PC-9 (cell line): ENCODE data around the gene UBE2H. TPM values are rescaled to one million over a fixed set of nuclear protein-coding genes. Genes with fewer than 3 reads are reported as not detected.

Experiments used
- BruUV-seq: library from RNA; stranded (reverse); fragments of 400-500 nt; replicated peaks from 2 replicates; lab custom pipeline; 2021; lab: Mats Ljungman, UMichigan
- CTCF ChIA-PET: fragments of 300-600 bp; sonication (Branson Sonifier 250); formaldehyde crosslinking; loops from one replicate; lab custom pipeline; 2022; ENCODE audit warnings: antibody characterized with exemption; lab: Charles Lee
- POLR2A ChIA-PET: fragments of 300-600 bp; sonication (Branson Sonifier 250); formaldehyde crosslinking; loops from one replicate; lab custom pipeline; 2022; ENCODE audit warnings: antibody characterized with exemption; ENCODE audit not compliant: unreplicated experiment; lab: Charles Lee
- DNase-seq, 2 experiments: peaks; one replicate each; pipeline versions ENCODE4 v3.0.0 to v3.0.0-alpha.2; 2015 to 2022; ENCODE audit warnings: mixed read lengths in 1 of 2
- H2AFZ ChIP-seq: fragments of 200-600 bp; sonication (generic); 2 replicates; pipeline ENCODE4 v1.8.1; 2017; ENCODE audit warnings: antibody characterized with exemption
- H3F3A ChIP-seq: fragments of 200-600 bp; sonication (generic); 2 replicates; pipeline ENCODE4 v1.8.1; 2017; ENCODE audit warnings: antibody characterized with exemption, mild to moderate bottlenecking, low read depth; ENCODE audit not compliant: insufficient read depth
- H3K27ac ChIP-seq: fragments of 200-600 bp; sonication (generic); 2 replicates; pipeline ENCODE4 v1.6.1; 2016; ENCODE audit warnings: mixed run types
- H3K27me3 ChIP-seq: fragments of 200-600 bp; sonication (generic); 2 replicates; pipeline ENCODE4 v1.6.1; 2016; ENCODE audit warnings: low read depth, mixed run types; ENCODE audit not compliant: insufficient read depth
- H3K36me3 ChIP-seq: fragments of 200-600 bp; sonication (generic); 2 replicates; pipeline ENCODE4 v1.6.1; 2016; ENCODE audit warnings: low read depth, mixed run types
- H3K4me1 ChIP-seq: fragments of 200-600 bp; sonication (generic); replicated peaks from 2 replicates; pipeline ENCODE4 v1.6.1; 2016; ENCODE audit warnings: mixed run types; ENCODE audit not compliant: insufficient read depth
- H3K4me2 ChIP-seq: fragments of 200-600 bp; sonication (generic); 2 replicates; pipeline ENCODE4 v1.6.1; 2017; ENCODE audit warnings: mixed run types
- H3K4me3 ChIP-seq: fragments of 200-600 bp; sonication (generic); 2 replicates; pipeline ENCODE4 v1.6.1; 2016; ENCODE audit warnings: mixed run types
- H3K79me2 ChIP-seq: fragments of 200-600 bp; sonication (generic); 2 replicates; pipeline ENCODE4 v1.6.1; 2017; ENCODE audit warnings: low read depth, mixed run types
- H3K9me2 ChIP-seq: fragments of 200-600 bp; sonication (generic); 2 replicates; pipeline ENCODE4 v1.8.1; 2017; ENCODE audit warnings: mild to moderate bottlenecking; ENCODE audit not compliant: insufficient read depth
- H3K9me3 ChIP-seq: fragments of 200-600 bp; sonication (generic); 2 replicates; pipeline ENCODE4 v1.8.1; 2016; ENCODE audit warnings: low read depth; ENCODE audit not compliant: insufficient read depth
- H4K20me1 ChIP-seq: fragments of 200-600 bp; sonication (generic); 2 replicates; pipeline ENCODE4 v1.8.1; 2017; ENCODE audit not compliant: insufficient read depth
- CTCF ChIP-seq: fragments of 200-600 bp; sonication (generic); conservative IDR thresholded peaks from 2 replicates; pipeline ENCODE4 v1.6.1; 2017; ENCODE audit warnings: mixed run types, antibody characterized with exemption, mild to moderate bottlenecking, moderate library complexity
- EZH2 ChIP-seq: fragments of 200-600 bp; sonication (generic); IDR thresholded peaks from 2 replicates; pipeline ENCODE4 v1.8.0; 2017; ENCODE audit warnings: antibody characterized with exemption, low read depth
- intact Hi-C: fragments of 100-400 bp; cut with micrococcal nuclease; formaldehyde crosslinking; loops from one replicate; pipeline ENCODE4 v1.10.0; 2022; ENCODE audit not compliant: unreplicated experiment
- total RNA-seq: library from RNA; stranded (reverse); gene quantifications from 2 replicates; pipeline ENCODE4 v1.2.3, GENCODE V29; 2021

The UBE2H gene
- total RNA-seq, 1 experiment from 2014 or later = 211 TPM

GRCh38 chr7:129804111-129804889 lies 148.5 kb downstream of the UBE2H start:
- ChIA-PET CTCF (interaction anchor here (0.6 kb wide), 1 partner anchor 166 kb away, joined by 8 read pairs; no protein-coding TSS in a partner anchor), POLR2A (no interaction called here)
- no peak for TF ChIP-seq CTCF
- no peak overlapping the region for H3K27ac ChIP-seq
- BruUV-seq = no TSS peak
- H3K79me2 ChIP-seq = no peaks in the 10 kb centered on the region
- H3K4me2 ChIP-seq = no peak overlapping the region
- H3K9me3 ChIP-seq = no peaks in the 10 kb centered on the region
- intact Hi-C loops = no loop called here
- no peak overlapping the region for H3K4me3 ChIP-seq
- no peaks in the 10 kb centered on the region for H3F3A ChIP-seq
- no peaks in the 10 kb centered on the region for H3K36me3 ChIP-seq
- no peaks in the 10 kb centered on the region for H3K27me3 ChIP-seq
- H2AFZ ChIP-seq = no peak overlapping the region
- H3K4me1 ChIP-seq = no peaks in the 10 kb centered on the region
- H3K9me2 ChIP-seq = no peaks in the 10 kb centered on the region
- no peaks in the 10 kb centered on the region for H4K20me1 ChIP-seq
- DNase-seq = no peak

DNA sequence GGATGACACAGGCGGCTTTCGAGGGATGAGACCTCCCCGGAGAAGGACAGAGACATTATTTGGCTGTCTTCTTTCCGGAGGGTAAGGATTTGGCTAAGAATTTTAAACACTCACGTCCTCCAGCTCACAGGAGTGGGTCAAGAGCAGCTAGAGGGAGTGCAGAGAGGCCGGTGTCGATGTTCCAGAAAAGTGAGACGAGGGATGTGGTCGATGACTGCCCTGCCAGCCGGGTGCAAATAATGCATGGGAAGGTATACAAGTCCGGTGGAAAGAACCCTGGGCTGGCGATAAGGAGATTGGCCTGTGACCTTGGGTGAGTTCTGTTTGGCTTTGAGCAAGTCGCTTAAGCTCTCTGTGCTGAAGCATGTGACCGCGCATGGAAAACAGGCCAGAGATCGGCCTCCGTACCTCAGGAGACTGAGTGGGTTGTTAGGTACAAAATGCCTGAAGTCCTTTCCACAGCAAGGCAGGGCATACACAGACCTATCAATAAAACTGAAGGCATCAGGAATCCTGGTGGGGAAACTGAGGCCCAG lies 149.1 kb downstream of the UBE2H start:
- Histone ChIP-seq H3K4me3 (no peak overlapping the region), H3K4me2 (no peak overlapping the region), H3K27ac (no peak overlapping the region), H3K36me3 (no peaks in the 10 kb centered on the region), H3K9me2 (no peaks in the 10 kb centered on the region), H3K79me2 (no peaks in the 10 kb centered on the region), H3K27me3 (no peaks in the 10 kb centered on the region), H3K4me1 (no peaks in the 10 kb centered on the region), H2AFZ (no peak overlapping the region), H3F3A (no peaks in the 10 kb centered on the region), H3K9me3 (no peaks in the 10 kb centered on the region), H4K20me1 (no peaks in the 10 kb centered on the region)
- CTCF ChIA-PET = interaction anchor here (0.6 kb wide), 1 partner anchor 165 kb away, joined by 8 read pairs; no protein-coding TSS in a partner anchor
- no peak for DNase-seq
- POLR2A ChIA-PET = no interaction called here
- BruUV-seq = no TSS peak
- TF ChIP-seq CTCF = no peak
- TF ChIP-seq EZH2 = no peak
- intact Hi-C loops = no loop called here

DNA sequence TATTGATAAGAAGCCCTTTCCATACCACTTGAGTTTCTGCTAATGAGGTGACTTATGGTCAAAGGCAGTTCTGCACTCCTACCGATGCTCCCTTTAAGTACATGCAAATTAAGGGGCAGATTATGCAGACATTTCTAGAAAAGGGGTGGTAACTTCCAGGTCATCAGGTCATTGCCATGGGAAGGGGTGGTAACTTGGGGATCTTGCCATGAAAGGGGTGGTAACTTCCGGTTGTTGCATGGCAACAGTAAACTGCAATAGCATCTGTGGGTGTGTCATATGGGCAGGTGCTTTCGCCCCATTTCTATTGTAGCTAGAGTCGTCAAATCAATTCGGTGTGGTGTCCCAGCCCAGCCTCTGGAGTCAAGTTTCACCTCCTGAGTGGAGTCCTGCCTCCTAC lies 150.9 kb downstream of the UBE2H start:
- BruUV-seq = no TSS peak
- no peaks in the 10 kb centered on the region for H3K4me1 ChIP-seq
- no peak overlapping the region for H3K4me2 ChIP-seq
- TF ChIP-seq EZH2 (no peak), CTCF (no peak)
- intact Hi-C loops = no loop called here
- ChIA-PET CTCF (no interaction called here), POLR2A (no interaction called here)
- H2AFZ ChIP-seq = no peak overlapping the region
- H3K4me3 ChIP-seq = no peak overlapping the region
- H3K9me2 ChIP-seq = no peaks in the 10 kb centered on the region
- H4K20me1 ChIP-seq = no peaks in the 10 kb centered on the region
- DNase-seq = no peak
- H3K27ac ChIP-seq = no peak overlapping the region
- no peaks in the 10 kb centered on the region for H3F3A ChIP-seq
- no peaks in the 10 kb centered on the region for H3K9me3 ChIP-seq
- no peaks in the 10 kb centered on the region for H3K79me2 ChIP-seq
- H3K36me3 ChIP-seq = no peaks in the 10 kb centered on the region
- no peaks in the 10 kb centered on the region for H3K27me3 ChIP-seq
